Esophagus (tissue), 2 donors: ENCODE measurements around the gene KREMEN1. TPM values are rescaled to one million over a fixed set of nuclear protein-coding genes. Genes with fewer than 3 reads are reported as not detected.

Experiments used
- H3K27ac ChIP-seq, 2 donors: one replicate each; pipeline ENCODE4 v1.5.1; 2013; ENCODE audit warnings: low read depth in 2 of 2, mild to moderate bottlenecking in 2 of 2, inconsistent platforms in 1 of 2, low read length in 1 of 2, moderate library complexity in 1 of 2
- H3K27me3 ChIP-seq, 2 donors: one replicate each; pipeline ENCODE4 v1.6.1; 2013; ENCODE audit warnings: low read length in 2 of 2, control low read depth in 1 of 2, mild to moderate bottlenecking in 1 of 2; ENCODE audit not compliant: insufficient read depth in 2 of 2, control insufficient read depth in 1 of 2
- H3K36me3 ChIP-seq, 2 donors: one replicate each; pipeline ENCODE4 v1.6.1; 2013; ENCODE audit warnings: low read length in 1 of 2; ENCODE audit not compliant: control insufficient read depth in 2 of 2, insufficient read depth in 2 of 2
- H3K4me1 ChIP-seq, 2 donors: one replicate each; pipeline ENCODE4 v1.6.1; 2013; ENCODE audit warnings: low read length in 1 of 2; ENCODE audit not compliant: control insufficient read depth in 2 of 2, insufficient read depth in 2 of 2
- H3K4me3 ChIP-seq, 2 donors: one replicate each; pipeline ENCODE4 v1.5.1; 2013; ENCODE audit warnings: low read length in 2 of 2, mild to moderate bottlenecking in 2 of 2, low read depth in 1 of 2, moderate library complexity in 1 of 2
- H3K9me3 ChIP-seq, 2 donors: one replicate each; pipeline ENCODE4 v1.6.1; 2013; ENCODE audit warnings: mild to moderate bottlenecking in 2 of 2, low read depth in 1 of 2, low read length in 1 of 2, moderate library complexity in 1 of 2; ENCODE audit not compliant: control insufficient read depth in 2 of 2, insufficient read depth in 1 of 2
- WGBS, 2 donors: extraction: QIAGEN DNeasy Blood & Tissue Kit; methylation state at CpG; one replicate each; pipeline ENCODE4 v1.1.7; 2013; 5-methylcytosine and 5-hydroxymethylcytosine counted together
- polyA plus RNA-seq, 2 donors: library from polyadenylated mRNA; stranded (reverse); fragments of 200-250 nt; gene quantifications; one replicate each; pipeline ENCODE4 v1.2.3, GENCODE V29; 2013
- donor health status: healthy with polysubstance abuse.
- donor health status: Bipolar disorder and iron deficiency.

Gene KREMEN1
- polyA plus RNA-seq, 2 donors: 29.1 to 31.4 TPM

DNA sequence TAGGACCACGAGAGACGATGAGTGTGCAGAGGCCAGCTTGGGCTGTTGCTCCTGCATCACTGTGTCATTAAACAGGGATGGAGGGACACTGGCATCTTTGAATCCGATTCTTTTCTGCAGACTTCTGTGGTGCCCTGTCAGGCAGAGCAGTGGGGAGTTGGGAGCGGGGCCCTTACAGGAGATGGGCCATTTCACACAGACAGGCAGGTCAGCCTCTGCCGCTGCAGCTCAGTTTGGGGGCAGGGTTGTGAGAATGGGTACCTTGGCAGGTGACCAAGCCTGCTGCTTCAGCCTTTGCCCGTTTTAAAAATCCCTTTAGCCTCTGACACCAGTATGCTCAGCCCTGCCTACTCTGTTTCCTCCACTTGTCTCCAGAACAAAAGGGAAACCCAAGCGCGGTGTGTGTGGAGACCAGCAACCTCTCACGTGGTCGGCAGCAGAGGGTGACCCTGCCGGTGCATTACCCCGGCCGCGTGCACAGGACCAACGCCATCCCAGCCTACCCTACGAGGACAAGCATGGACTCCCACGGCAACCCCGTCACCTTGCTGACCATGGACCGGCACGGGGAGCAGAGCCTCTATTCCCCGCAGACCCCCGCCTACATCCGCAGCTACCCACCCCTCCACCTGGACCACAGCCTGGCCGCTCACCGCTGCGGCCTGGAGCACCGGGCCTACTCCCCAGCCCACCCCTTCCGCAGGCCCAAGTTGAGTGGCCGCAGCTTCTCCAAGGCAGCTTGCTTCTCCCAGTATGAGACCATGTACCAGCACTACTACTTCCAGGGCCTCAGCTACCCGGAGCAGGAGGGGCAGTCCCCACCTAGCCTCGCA is 23.8 kb upstream of the KREMEN1 start:
- H3K36me3 ChIP-seq: peaks cover 4 to 30% of the 10 kb centered on the region in 2 donors
- 91 to 94% methylated on average over 31 of the region's 31 CpGs for WGBS, 2 donors
- no peak overlapping the region for H3K4me3 ChIP-seq
- no peaks in the 10 kb centered on the region for H3K27me3 ChIP-seq
- H3K9me3 ChIP-seq: no peaks in the 10 kb centered on the region
- no peak overlapping the region for H3K27ac ChIP-seq
- peaks cover 0 to 7% of the 10 kb centered on the region in 2 donors for H3K4me1 ChIP-seq

DNA sequence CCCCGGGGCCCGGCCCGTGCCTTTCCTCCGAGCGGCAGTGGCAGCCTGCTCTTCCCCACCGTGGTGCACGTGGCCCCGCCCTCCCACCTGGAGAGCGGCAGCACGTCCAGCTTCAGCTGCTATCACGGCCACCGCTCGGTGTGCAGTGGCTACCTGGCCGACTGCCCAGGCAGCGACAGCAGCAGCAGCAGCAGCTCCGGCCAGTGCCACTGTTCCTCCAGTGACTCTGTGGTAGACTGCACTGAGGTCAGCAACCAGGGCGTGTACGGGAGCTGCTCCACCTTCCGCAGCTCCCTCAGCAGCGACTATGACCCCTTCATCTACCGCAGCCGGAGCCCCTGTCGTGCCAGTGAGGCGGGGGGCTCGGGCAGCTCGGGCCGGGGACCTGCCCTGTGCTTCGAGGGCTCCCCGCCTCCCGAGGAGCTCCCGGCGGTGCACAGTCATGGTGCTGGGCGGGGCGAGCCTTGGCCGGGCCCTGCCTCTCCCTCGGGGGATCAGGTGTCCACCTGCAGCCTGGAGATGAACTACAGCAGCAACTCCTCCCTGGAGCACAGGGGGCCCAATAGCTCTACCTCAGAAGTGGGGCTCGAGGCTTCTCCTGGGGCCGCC is 23.1 kb upstream of the KREMEN1 start:
- Histone ChIP-seq H3K36me3 (peaks cover 4 to 30% of the 10 kb centered on the region in 2 donors), H3K27me3 (no peaks in the 10 kb centered on the region), H3K9me3 (no peaks in the 10 kb centered on the region), H3K4me3 (no peak overlapping the region), H3K4me1 (peaks cover 0 to 4% of the 10 kb centered on the region in 2 donors), H3K27ac (no peak overlapping the region)
- 67 to 74% methylated on average over 36 to 38 of the region's 38 CpGs for WGBS, 2 donors

DNA sequence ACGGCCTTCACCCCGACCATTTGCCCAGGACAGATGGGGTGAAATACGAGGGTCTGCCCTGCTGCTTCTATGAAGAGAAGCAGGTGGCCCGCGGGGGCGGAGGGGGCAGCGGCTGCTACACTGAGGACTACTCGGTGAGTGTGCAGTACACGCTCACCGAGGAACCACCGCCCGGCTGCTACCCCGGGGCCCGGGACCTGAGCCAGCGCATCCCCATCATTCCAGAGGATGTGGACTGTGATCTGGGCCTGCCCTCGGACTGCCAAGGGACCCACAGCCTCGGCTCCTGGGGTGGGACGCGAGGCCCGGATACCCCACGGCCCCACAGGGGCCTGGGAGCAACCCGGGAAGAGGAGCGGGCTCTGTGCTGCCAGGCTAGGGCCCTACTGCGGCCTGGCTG is 22.4 kb upstream of the KREMEN1 start:
- peaks cover 0 to 4% of the 10 kb centered on the region in 2 donors for H3K4me1 ChIP-seq
- no peak overlapping the region for H3K4me3 ChIP-seq
- H3K27ac ChIP-seq: no peak overlapping the region
- H3K27me3 ChIP-seq: no peaks in the 10 kb centered on the region
- H3K9me3 ChIP-seq: no peaks in the 10 kb centered on the region
- 84 to 92% methylated on average over 24 of the region's 24 CpGs for WGBS, 2 donors
- H3K36me3 ChIP-seq: peaks cover 4 to 30% of the 10 kb centered on the region in 2 donors

DNA sequence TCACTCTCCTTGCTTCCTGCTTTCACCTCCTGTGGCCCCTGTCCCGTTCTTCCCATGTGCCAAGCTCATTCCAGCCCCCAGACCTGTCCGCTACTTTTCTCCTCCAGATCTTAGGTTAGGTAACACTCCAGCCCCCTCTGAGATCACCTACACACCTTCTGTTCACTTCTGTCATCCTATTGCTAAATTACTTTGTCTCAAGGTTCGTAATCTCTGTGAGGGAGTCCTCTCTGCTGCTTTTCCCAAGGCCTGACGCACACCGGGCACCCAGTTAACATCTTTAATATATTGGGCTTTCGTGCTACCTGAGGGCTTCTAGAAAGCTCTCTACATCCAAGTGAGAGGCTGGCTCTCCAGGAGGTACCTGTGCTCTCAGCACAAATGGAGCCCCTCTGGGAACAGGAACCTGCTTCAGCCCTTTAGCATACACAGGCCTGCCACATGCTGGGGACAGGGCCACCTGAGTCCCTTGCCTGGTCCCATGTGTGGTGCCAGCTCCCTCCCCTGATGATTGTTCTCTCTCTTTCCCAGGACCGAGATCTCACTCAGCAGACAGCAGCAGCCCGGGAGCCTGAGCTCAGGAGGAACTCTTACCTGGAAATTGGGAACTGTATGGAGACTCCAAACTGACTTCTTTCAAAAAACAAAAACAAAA is 19.7 kb upstream of the KREMEN1 start:
- H3K36me3 ChIP-seq: peaks cover 4 to 21% of the 10 kb centered on the region in 2 donors

DNA sequence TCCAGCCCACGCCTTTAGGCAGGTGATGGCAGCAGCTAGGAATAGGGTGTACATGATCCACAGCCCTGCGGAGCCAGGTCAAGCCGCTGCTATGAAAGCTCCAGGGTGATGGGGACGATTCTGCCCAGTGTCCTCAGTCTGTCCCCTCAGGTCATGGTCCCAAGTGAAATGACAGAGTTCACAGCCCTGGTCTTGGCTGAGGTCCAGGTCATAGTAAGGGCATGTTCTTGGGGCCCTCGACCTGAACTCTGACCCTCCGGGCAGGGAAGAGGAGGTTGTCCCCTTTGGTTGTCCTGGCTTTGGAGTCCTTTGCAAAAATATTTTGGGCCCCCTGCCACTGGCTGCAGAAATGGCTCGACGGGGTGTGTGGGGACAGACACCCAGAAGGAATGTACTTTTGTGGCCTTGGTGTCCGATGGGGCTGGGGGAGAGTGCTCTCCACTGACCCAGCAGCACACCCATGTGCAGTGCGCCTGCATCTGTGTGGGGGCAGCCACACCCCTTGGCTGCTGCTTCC is 18.5 kb upstream of the KREMEN1 start:
- H3K4me1 ChIP-seq: peaks cover 0 to 4% of the 10 kb centered on the region in 2 donors
- WGBS, 2 donors: 78 to 83% methylated on average over 10 of the region's 10 CpGs
- peaks cover 4 to 9% of the 10 kb centered on the region in 2 donors for H3K36me3 ChIP-seq
- H3K4me3 ChIP-seq: no peak overlapping the region
- no peaks in the 10 kb centered on the region for H3K27me3 ChIP-seq
- H3K27ac ChIP-seq: no peak overlapping the region
- H3K9me3 ChIP-seq: no peaks in the 10 kb centered on the region

More for the DNA sequence above, 19.7 kb upstream of the KREMEN1 start:
- Histone ChIP-seq H3K27me3 (no peaks in the 10 kb centered on the region), H3K27ac (no peak overlapping the region), H3K9me3 (no peaks in the 10 kb centered on the region), H3K4me1 (peaks cover 0 to 4% of the 10 kb centered on the region in 2 donors), H3K4me3 (no peak overlapping the region)
- WGBS, 2 donors: 94 to 96% methylated on average over 8 of the region's 8 CpGs

DNA sequence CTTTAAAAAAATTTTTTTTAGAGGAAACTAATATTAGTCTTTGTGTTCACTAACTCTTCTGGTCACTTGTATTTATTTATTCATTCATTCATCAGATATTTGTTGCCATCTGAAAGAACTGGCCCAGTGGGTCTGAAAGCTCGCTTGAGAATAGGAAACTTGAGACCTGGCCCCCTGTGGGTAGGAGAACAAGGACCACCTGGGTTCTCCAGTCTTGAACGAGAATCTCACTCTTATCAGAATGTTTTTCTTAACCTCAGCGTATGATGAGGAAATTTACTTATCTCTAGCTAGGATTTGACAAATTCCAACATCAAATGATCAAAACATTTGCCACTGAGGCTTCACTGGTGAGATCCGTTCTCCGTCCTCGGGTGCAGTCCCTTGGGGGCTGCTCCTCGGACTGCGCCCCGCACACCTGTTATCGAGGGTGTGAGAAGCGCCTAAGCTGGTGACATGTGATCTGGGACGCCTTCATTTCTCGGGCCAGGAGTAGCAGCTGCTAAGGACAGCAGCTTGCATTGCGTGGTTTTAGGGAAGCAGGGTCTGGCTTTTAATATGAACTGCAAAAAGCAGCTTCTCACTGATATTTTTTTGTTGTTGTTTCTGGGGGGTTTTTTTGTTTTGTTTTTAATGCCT is 17.5 kb upstream of the KREMEN1 start:
- H3K4me1 ChIP-seq: no peaks in the 10 kb centered on the region
- WGBS, 2 donors: 81 to 86% methylated on average over 14 of the region's 14 CpGs
- no peaks in the 10 kb centered on the region for H3K27me3 ChIP-seq
- no peak overlapping the region for H3K4me3 ChIP-seq
- peaks cover 2 to 4% of the 10 kb centered on the region in 2 donors for H3K36me3 ChIP-seq
- no peaks in the 10 kb centered on the region for H3K9me3 ChIP-seq
- H3K27ac ChIP-seq: no peak overlapping the region

DNA sequence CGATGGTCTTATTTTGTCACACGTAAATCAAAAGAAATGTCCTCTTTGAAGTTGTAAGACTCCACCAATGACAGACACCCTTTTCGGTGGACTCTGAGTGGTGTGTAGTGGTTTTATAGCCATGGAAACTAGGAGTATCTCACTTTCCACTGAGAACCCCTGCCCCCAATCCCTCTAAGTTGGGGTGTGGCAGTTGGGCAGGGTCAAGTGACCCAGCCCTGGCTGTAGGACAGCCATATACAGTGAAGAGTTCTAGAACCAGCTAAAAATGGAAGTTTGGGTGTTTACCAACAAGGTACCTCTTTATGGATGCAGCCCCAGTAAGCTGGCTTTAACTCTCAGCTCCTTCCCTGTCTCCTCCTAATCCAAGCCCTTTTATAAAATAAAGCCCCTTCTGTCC is 16.4 kb upstream of the KREMEN1 start:
- Histone ChIP-seq H3K9me3 (no peaks in the 10 kb centered on the region), H3K4me1 (no peaks in the 10 kb centered on the region), H3K27me3 (no peaks in the 10 kb centered on the region), H3K27ac (no peak overlapping the region), H3K36me3 (no peaks in the 10 kb centered on the region), H3K4me3 (no peak overlapping the region)
- WGBS, 2 donors: 93 to 94% methylated on average over 3 of the region's 3 CpGs

DNA sequence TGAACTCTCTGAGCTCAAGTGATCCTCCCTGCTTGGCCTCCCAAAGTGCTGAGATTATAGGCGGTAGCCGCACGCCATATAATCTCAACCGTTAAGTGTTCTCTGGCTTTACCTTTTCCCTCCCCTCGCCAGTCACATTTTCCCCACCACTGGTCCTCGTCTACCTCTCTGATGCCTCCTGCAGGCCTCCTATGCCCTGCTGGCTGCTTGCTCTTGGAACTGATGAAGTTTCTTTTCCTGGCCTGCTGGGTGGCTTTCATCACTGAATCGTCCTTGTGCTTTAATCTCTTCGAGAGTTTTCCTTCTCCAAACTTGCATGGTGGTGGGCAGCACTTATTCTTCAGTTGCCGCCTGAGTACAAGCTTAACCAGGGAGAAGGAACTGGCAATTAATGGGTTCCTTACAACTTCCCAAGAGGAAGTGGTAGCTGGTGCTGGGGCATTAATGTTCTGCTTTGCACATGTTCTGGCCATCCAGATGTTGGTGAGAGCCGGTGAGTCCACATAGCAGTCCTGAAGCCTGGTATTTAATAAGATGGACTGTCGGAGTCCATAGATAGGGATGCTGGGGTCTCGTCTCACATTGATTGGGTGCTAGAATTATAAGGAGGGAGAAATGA is 12.5 kb upstream of the KREMEN1 start:
- Histone ChIP-seq H3K4me1 (no peaks in the 10 kb centered on the region), H3K9me3 (no peaks in the 10 kb centered on the region), H3K27me3 (no peaks in the 10 kb centered on the region), H3K27ac (no peak overlapping the region), H3K4me3 (no peak overlapping the region), H3K36me3 (no peaks in the 10 kb centered on the region)
- 80 to 84% methylated on average over 12 of the region's 12 CpGs for WGBS, 2 donors

DNA sequence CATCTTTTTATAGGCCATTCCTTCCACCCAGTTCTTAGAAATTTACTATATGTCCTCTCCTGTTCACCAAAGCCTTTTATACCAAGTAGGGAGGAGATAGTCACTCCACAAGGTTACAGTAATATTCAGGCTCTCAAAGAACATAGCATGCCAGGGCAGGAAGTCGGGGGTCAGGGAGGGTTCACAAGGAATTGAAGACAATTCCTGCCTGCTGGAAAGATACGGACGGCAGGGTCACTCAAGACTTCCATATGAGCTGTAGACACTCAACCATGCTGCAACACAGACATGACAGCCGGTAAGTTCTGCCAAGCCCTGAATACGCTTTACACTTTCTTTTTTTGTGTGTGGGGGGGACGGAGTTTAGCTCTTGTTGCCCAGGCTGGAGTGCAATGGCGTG is 11.9 kb upstream of the KREMEN1 start:
- WGBS, 2 donors: 57 to 70% methylated on average over 7 of the region's 7 CpGs
- no peaks in the 10 kb centered on the region for H3K27me3 ChIP-seq
- H3K4me3 ChIP-seq: no peak overlapping the region
- H3K4me1 ChIP-seq: no peaks in the 10 kb centered on the region
- H3K9me3 ChIP-seq: no peaks in the 10 kb centered on the region
- H3K36me3 ChIP-seq: no peaks in the 10 kb centered on the region
- H3K27ac ChIP-seq: no peak overlapping the region
